8988T (cell line): ENCODE measurements around the gene GDI1.

Source experiments
- DNase-seq: peaks from one replicate; pipeline ENCODE4 v3.0.0; 2011

GDI1 gene

GRCh38 chrX:154409222-154409871 is 27.6 kb upstream of the GDI1 start, which contains the start of gene DNASE1L1:
Gene DNASE1L1, minus strand, starts transcription at chrX:154409254. Its CDS starts 3,686 bp downstream, at chrX:154405568.
- DNase-seq, result peak; percentile 78

- DNase-seq, result no peak
These were observed 25.0 kb upstream of the GDI1 start for GRCh38 chrX:154411981-154412340.

GRCh38 chrX:154412468-154412867 is 24.5 kb upstream of the GDI1 start:
- no peak for DNase-seq

GRCh38 chrX:154413142-154413541 is 23.8 kb upstream of the GDI1 start:
- no peak for DNase-seq

GRCh38 chrX:154417157-154417556 is 19.8 kb upstream of the GDI1 start:
- no peak for DNase-seq

GRCh38 chrX:154419189-154419588 is 17.8 kb upstream of the GDI1 start:
- DNase-seq, result no peak

- no peak for DNase-seq
These were observed 17.1 kb upstream of the GDI1 start for GRCh38 chrX:154419688-154420401.

GRCh38 chrX:154420402-154420756 is 16.6 kb upstream of the GDI1 start:
- DNase-seq, result no peak

- no peak for DNase-seq
These were observed 9.8 kb upstream of the GDI1 start for GRCh38 chrX:154426916-154427770.

GRCh38 chrX:154428176-154429171 is 8.5 kb upstream of the GDI1 start, which contains the start of gene ATP6AP1:
Gene ATP6AP1, plus strand, starts transcription at chrX:154428677. Its CDS starts 16 bp downstream, at chrX:154428693.
- DNase-seq, result no peak

- DNase-seq, result no peak
These were observed 7.2 kb upstream of the GDI1 start for GRCh38 chrX:154429711-154430110.

GRCh38 chrX:154430479-154430878 is 6.5 kb upstream of the GDI1 start:
- no peak for DNase-seq

- DNase-seq, result no peak
These were observed 6.0 kb upstream of the GDI1 start for GRCh38 chrX:154430916-154431315.

- DNase-seq, result no peak
These were observed 5.6 kb upstream of the GDI1 start for GRCh38 chrX:154431341-154431740.

- DNase-seq, result no peak
These were observed 4.7 kb upstream of the GDI1 start for GRCh38 chrX:154432210-154432609.

- DNase-seq, result no peak
These were observed 3.3 kb upstream of the GDI1 start for GRCh38 chrX:154433605-154434004.

- no peak for DNase-seq
These were observed 2.4 kb upstream of the GDI1 start for GRCh38 chrX:154434394-154435168.

- no peak for DNase-seq
These were observed 1.7 kb upstream of the GDI1 start for GRCh38 chrX:154435171-154435733.

- DNase-seq, result no peak
These were observed 476 bp upstream of the GDI1 start for GRCh38 chrX:154436374-154436982.

GRCh38 chrX:154437971-154438893 is 1.3 kb downstream of the GDI1 start:
- DNase-seq, result no peak
